Measurements from ENCODE around the gene CHST8.

GRCh38 chr19:33629826-33630375, 8.1 kb downstream of the CHST8 start:
- TF ChIP-seq, protein P1, sequence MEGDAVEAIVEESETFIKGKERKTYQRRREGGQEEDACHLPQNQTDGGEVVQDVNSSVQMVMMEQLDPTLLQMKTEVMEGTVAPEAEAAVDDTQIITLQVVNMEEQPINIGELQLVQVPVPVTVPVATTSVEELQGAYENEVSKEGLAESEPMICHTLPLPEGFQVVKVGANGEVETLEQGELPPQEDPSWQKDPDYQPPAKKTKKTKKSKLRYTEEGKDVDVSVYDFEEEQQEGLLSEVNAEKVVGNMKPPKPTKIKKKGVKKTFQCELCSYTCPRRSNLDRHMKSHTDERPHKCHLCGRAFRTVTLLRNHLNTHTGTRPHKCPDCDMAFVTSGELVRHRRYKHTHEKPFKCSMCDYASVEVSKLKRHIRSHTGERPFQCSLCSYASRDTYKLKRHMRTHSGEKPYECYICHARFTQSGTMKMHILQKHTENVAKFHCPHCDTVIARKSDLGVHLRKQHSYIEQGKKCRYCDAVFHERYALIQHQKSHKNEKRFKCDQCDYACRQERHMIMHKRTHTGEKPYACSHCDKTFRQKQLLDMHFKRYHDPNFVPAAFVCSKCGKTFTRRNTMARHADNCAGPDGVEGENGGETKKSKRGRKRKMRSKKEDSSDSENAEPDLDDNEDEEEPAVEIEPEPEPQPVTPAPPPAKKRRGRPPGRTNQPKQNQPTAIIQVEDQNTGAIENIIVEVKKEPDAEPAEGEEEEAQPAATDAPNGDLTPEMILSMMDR (conservative IDR thresholded peaks at IDR 0.05) = no peak
- TF ChIP-seq EZH2 (IDR thresholded peaks at IDR 0.05; ENCODE audit: low read depth) = no peak
